Subcutaneous abdominal adipose tissue (tissue), 5 donors: ENCODE data around the gene SELPLG.
"Not testable (repeated sequence)": the region's sequence is repeated elsewhere in the genome, so short reads cannot be mapped to it uniquely, and the experiment has no call there.

Experiments
- H3K27ac ChIP-seq: one replicate; pipeline ENCODE4 v1.7.0; 2013; ENCODE audit warnings: low read depth, mild to moderate bottlenecking, inconsistent platforms, low read length, moderate library complexity
- H3K27me3 ChIP-seq, 5 donors: one replicate each; pipeline ENCODE4 v1.7.0; 2013; ENCODE audit warnings: low read length in 5 of 5, inconsistent platforms in 1 of 5; ENCODE audit not compliant: control insufficient read depth in 5 of 5, insufficient read depth in 4 of 5
- H3K36me3 ChIP-seq, 5 donors: one replicate each; pipeline ENCODE4 v1.7.0; 2013; ENCODE audit warnings: low read length in 5 of 5; ENCODE audit not compliant: control insufficient read depth in 5 of 5, insufficient read depth in 5 of 5
- H3K4me1 ChIP-seq, 5 donors: one replicate each; pipeline ENCODE4 v1.7.0; 2013; ENCODE audit warnings: low read length in 5 of 5, mild to moderate bottlenecking in 3 of 5, moderate library complexity in 1 of 5; ENCODE audit not compliant: control insufficient read depth in 5 of 5, insufficient read depth in 5 of 5
- H3K4me3 ChIP-seq, 5 donors: one replicate each; pipeline ENCODE4 v1.7.0; 2013; ENCODE audit warnings: low read length in 5 of 5, low read depth in 1 of 5
- H3K9ac ChIP-seq, 5 donors: one replicate each; pipeline ENCODE4 v1.7.0; 2013; ENCODE audit warnings: low read length in 5 of 5, mild to moderate bottlenecking in 4 of 5, moderate library complexity in 3 of 5
- H3K9me3 ChIP-seq, 5 donors: one replicate each; pipeline ENCODE4 v1.7.0; 2013; ENCODE audit warnings: low read length in 5 of 5; ENCODE audit not compliant: control insufficient read depth in 5 of 5
- donor health status: healthy.
- donor health status: healthy.
- donor health status: healthy.
- donor health status: healthy.
- donor health status: healthy.

SELPLG gene

GRCh38 chr12:108591267-108591980 lies 42.3 kb downstream of the SELPLG start:
- Histone ChIP-seq H3K36me3 (no peaks in the 10 kb centered on the region), H3K27me3 (peaks cover 4 to 14% (median 12%) of the 10 kb centered on the region in 5 donors), H3K9me3 (no peaks in the 10 kb centered on the region), H3K9ac (no peak overlapping the region), H3K4me1 (peaks cover 0 to 10% (median 3%) of the 10 kb centered on the region in 5 donors), H3K4me3 (no peak overlapping the region), H3K27ac (no peak overlapping the region)

GRCh38 chr12:108590463-108590862 lies 43.2 kb downstream of the SELPLG start:
- H3K27me3 ChIP-seq, H3K36me3 ChIP-seq, H3K4me3 ChIP-seq, H3K4me1 ChIP-seq, H3K9me3 ChIP-seq, H3K27ac ChIP-seq, H3K9ac ChIP-seq: not testable (repeated sequence)

GRCh38 chr12:108589840-108590229 lies 43.9 kb downstream of the SELPLG start:
- H3K36me3 ChIP-seq: no peaks in the 10 kb centered on the region
- no peaks in the 10 kb centered on the region for H3K9me3 ChIP-seq
- H3K27me3 ChIP-seq: peaks cover 0 to 8% (median 4%) of the 10 kb centered on the region in 5 donors
- no peak overlapping the region for H3K4me3 ChIP-seq
- peaks cover 0 to 4% (median 0%) of the 10 kb centered on the region in 5 donors for H3K4me1 ChIP-seq
- no peak overlapping the region for H3K27ac ChIP-seq
- H3K9ac ChIP-seq: no peak overlapping the region

- Histone ChIP-seq H3K9me3 (no peaks in the 10 kb centered on the region), H3K9ac (no peak overlapping the region), H3K27me3 (peaks cover 0 to 8% (median 4%) of the 10 kb centered on the region in 5 donors), H3K4me1 (peaks cover 0 to 4% (median 0%) of the 10 kb centered on the region in 5 donors), H3K27ac (no peak overlapping the region), H3K4me3 (no peak overlapping the region), H3K36me3 (no peaks in the 10 kb centered on the region)
Measured at GRCh38 chr12:108589028-108589839, 44.5 kb downstream of the SELPLG start.

GRCh38 chr12:108587826-108588225 lies 45.9 kb downstream of the SELPLG start:
- Histone ChIP-seq H3K4me1 (peaks cover 0 to 7% (median 4%) of the 10 kb centered on the region in 5 donors), H3K27ac (no peak overlapping the region), H3K36me3 (no peaks in the 10 kb centered on the region), H3K4me3 (no peak overlapping the region), H3K9me3 (no peaks in the 10 kb centered on the region), H3K27me3 (peaks cover 0 to 8% (median 4%) of the 10 kb centered on the region in 5 donors), H3K9ac (no peak overlapping the region)

GRCh38 chr12:108586306-108586705 lies 47.4 kb downstream of the SELPLG start:
- H3K36me3 ChIP-seq: no peaks in the 10 kb centered on the region
- peaks cover 0 to 8% (median 4%) of the 10 kb centered on the region in 5 donors for H3K27me3 ChIP-seq
- no peak overlapping the region for H3K4me3 ChIP-seq
- H3K4me1 ChIP-seq: peaks cover 0 to 8% (median 4%) of the 10 kb centered on the region in 5 donors
- H3K27ac ChIP-seq: no peak overlapping the region
- no peaks in the 10 kb centered on the region for H3K9me3 ChIP-seq
- no peak overlapping the region for H3K9ac ChIP-seq

GRCh38 chr12:108585864-108586263 lies 47.8 kb downstream of the SELPLG start:
- Histone ChIP-seq H3K4me3 (no peak overlapping the region), H3K27ac (no peak overlapping the region), H3K36me3 (no peaks in the 10 kb centered on the region), H3K9ac (no peak overlapping the region), H3K9me3 (no peaks in the 10 kb centered on the region), H3K4me1 (peaks cover 0 to 9% (median 4%) of the 10 kb centered on the region in 5 donors), H3K27me3 (peaks cover 0 to 8% (median 4%) of the 10 kb centered on the region in 5 donors)

- peaks cover 0 to 16% (median 10%) of the 10 kb centered on the region in 5 donors for H3K4me1 ChIP-seq
- peaks cover 0 to 6% (median 4%) of the 10 kb centered on the region in 5 donors for H3K27me3 ChIP-seq
- no peak overlapping the region for H3K4me3 ChIP-seq
- H3K27ac ChIP-seq: no peak overlapping the region
- H3K9me3 ChIP-seq: no peaks in the 10 kb centered on the region
- no peaks in the 10 kb centered on the region for H3K36me3 ChIP-seq
- H3K9ac ChIP-seq: no peak overlapping the region
Measured at GRCh38 chr12:108584456-108585065, 49.1 kb downstream of the SELPLG start.

GRCh38 chr12:108583991-108584390 lies 49.7 kb downstream of the SELPLG start:
- Histone ChIP-seq H3K27me3 (peaks cover 0 to 2% (median 0%) of the 10 kb centered on the region in 5 donors), H3K36me3 (no peaks in the 10 kb centered on the region), H3K27ac (no peak overlapping the region), H3K4me3 (no peak overlapping the region), H3K9me3 (no peaks in the 10 kb centered on the region), H3K4me1 (peaks cover 0 to 13% (median 7%) of the 10 kb centered on the region in 5 donors), H3K9ac (no peak overlapping the region)
